DMS 273 treated with DMSO at 0.1 percent for 48 hours (cell line): ENCODE results near the gene AKT2.

Experiments
- DNase-seq: peaks from one replicate; lab custom pipeline; 2025; lab: John Stamatoyannopoulos, UW

Gene AKT2

DNA sequence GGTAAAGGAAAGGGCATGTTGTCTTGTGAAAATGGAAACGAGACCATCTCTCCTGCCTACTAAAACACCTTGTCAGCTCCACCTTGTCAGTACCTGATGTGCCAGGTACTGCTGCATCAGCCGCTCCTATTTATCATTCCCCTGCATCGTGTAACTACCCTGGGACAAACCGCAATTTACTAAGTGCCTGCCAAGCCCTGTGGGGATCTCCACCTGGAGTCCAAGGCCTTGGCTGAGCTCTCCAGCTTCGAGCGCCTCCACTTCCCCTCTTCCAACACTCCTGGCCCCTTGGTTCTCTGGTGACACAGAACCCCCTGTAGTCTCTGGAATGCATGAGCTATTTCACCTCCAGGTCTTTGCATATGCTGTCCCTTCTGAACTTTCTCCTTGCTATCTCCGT, 32.8 kb downstream of the AKT2 start:
- no peak for DNase-seq

DNA sequence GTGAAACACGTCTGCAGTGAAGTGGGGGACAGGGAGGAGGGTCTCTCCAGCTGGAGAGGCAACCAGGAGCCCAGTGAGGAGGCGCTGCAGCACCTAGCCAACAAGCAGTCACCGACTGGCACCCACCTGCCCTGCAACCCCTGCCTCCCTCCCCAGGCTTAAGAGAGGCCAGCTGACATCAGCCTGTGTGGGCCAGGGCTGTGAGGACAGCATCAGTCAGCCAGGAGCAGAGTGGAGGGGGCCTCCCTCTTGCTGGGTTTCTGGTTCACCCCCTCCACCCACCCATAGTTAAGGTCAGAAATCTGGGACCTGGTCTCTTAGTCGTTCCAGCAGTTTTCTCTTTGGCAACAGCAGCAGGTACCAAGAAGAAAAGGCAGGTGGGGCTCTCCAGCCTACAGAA, 33.2 kb downstream of the AKT2 start:
- no peak for DNase-seq

DNA sequence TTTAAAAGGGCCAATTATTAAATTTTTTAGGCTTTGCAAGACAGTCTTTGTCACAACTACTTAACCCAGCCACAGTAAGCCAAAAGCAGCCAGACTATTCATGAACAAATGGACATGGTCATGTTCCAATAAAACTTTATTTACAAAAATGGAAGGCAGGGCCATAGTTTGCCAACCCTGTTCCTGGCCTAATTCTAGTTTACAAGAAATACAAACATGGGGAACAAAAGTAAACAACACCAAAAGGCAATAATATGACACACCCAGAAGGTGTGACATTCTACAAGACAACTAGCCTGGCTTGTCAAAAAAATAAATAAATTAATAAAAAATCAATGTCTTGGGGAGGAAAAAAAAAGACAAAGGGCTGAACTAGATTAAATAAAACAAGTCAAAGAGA, 33.9 kb downstream of the AKT2 start:
- no peak for DNase-seq

- no peak for DNase-seq
Measured at GRCh38 chr19:40249781-40250180, 35.4 kb downstream of the AKT2 start.

DNA sequence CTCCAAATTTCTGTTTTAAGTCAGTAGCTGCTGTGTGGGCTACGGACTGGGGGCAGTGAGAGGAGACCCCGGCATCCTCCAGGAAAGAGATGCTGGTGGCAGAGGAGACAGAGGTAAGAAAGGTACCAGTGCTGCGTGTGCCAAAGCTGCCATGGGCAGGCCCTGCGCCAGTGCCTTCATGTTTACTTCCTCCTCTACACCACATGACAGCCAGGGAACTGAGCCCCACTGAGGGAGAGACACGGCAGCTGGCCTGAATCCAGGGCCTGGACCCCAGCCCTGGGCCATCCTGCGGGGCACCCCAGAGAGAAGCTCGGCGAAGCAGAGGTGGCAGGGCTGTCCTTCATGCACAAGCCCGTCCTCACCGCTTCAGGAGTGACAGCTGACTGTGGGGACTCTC, 35.9 kb downstream of the AKT2 start:
- no peak for DNase-seq

GRCh38 chr19:40247735-40248262, 37.3 kb downstream of the AKT2 start:
- no peak for DNase-seq

DNA sequence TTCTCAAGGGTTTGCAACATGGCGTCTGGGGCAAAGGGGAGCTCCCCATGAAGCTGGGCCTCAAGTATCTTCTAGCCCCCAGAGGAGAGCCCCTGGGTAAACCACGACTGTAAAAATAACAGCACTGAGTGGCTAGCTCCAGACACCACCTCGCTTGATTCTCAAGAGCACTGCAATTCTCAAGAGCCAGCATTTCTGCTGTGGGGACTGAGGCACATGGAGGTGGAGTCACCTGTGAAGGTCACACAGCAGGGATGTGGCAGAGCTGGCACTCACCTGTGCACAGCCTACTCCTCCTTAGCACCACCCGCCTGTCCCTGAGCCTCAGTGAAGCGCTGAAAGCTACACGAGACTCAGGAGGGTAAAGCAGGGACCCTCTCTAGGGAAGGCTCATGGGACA, 38.0 kb downstream of the AKT2 start:
- no peak for DNase-seq

DNA sequence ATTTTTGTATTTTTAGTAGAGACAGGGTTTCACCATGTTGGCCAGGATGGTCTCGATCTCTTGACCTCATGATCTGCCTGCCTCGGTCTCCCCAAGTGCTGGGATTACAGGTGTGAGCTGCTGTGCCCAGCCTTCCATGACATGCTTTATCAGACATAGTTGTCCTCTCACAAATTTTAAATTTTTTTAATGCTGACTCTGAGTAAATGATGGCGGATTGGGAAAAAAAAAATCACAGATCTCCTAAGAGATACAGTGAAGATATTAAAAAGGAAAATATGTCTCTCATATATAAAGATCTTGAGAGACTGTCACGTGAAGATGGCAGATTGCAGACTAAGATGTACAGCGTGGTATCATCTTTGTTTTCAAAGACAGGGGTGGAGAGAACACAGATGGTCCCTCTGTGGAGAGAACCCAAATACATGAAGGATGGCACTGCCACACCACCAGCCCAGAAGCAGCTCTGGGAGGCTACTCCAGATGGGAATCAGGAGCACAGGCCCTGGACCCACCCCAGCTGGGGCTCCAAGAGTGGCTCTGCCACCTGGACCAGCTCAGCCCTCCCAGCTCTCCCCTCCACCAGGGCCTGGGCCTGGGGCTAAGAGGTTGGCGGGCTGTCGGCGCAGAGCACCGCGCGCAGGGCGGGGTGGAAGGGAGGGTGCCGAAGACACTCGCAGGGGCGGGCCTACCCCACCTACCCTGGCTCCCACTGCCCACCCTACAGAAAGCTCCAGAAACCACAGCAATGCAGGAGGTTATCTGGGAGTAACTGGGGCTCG, 38.7 kb downstream of the AKT2 start:
- DNase-seq = no peak

GRCh38 chr19:40245506-40246128, 39.5 kb downstream of the AKT2 start:
- no peak for DNase-seq

- DNase-seq = no peak
Measured at GRCh38 chr19:40244579-40245317, 40.4 kb downstream of the AKT2 start.

GRCh38 chr19:40243181-40243580, 42.0 kb downstream of the AKT2 start:
- DNase-seq = no peak

- no peak for DNase-seq
Measured at GRCh38 chr19:40242480-40242879, 42.7 kb downstream of the AKT2 start.

GRCh38 chr19:40241809-40242384, 43.2 kb downstream of the AKT2 start:
- no peak for DNase-seq

DNA sequence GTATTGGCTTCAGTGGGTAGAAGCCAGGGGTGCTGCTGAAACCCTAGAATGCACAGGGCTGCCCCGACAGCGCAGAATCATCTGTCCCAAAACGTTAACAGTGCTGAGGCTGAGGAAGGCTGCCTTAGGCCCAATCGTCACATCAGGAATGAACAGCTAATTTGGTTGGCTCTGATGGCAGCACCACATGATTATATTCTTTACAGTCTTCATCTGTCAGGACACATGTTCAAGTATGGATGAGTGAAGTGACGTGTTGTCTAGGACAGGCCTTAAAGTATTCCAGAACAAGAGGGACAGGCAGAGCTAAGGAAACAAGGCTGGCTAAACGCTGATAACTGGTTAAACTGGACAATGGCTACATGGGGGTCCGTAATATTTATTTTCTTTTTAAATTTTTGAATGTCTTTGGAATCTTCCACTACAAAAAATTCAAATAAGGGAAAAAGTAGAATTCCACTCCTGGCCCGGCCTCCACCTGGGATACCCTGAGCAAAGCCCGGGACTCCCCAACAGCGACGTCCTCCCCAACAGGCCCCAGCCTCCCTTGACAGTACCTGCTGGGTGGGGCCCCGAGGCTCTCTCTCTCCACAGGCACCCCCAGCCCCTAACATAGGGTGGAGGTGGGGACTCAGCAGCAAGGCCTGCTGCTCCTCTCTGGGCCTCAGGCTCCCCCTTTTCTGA, 43.9 kb downstream of the AKT2 start:
- DNase-seq = no peak

DNA sequence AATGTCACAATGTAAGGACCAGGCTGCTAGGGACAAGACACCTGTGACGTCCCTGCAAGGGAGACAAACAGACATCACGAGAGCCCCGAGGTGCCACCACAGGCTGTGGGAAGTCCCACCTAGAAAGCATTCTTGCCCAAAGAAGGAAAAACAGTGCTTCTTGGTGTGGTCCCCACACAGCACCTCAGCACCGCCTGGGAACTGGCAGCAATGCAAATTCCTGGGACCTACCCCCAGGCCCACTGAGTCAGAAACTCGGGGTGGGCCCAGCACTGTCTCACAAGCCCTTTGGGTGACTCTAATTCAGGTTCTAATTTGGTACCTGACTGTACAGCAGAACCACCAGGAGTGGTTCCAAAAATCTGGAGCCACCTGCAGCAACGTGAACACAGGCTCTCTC, 44.8 kb downstream of the AKT2 start:
- DNase-seq = no peak

DNA sequence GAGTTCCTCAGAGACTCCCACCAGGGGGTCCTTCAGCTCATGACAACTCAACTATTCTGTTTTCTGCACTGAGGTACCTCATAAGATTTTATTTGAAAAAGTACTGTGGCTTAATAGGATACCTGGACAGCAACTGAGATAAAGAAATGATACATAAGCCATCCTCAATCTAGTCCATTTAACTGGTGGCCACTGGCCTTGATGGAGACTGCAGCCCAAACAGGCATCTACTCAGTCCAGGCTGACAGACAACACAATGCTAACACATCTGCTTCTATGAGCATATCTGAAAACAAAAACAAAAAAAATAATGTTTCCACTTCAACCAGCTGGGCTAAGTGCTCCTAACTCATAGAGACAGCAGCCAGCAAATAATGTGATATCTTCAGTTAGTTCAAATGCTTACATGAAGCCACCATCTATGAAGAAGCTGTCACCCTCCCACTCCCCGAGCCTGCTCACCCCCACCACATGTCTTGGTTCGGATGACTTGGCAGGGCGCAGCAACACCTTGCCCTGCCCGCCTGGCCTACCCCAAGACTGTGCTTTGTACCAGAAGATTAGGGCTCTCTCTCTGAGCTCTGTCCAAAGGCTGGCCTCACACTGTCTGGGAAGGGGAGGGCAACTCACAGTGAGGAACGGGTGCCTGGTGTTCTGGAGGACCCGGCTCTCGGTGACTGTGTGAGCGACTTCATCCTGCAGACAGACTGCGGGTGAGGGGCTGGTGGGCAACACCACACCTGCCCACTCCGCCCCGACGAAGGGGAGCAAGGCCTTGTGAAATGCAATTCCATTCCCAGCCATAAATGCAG, 45.5 kb downstream of the AKT2 start:
- DNase-seq = no peak

DNA sequence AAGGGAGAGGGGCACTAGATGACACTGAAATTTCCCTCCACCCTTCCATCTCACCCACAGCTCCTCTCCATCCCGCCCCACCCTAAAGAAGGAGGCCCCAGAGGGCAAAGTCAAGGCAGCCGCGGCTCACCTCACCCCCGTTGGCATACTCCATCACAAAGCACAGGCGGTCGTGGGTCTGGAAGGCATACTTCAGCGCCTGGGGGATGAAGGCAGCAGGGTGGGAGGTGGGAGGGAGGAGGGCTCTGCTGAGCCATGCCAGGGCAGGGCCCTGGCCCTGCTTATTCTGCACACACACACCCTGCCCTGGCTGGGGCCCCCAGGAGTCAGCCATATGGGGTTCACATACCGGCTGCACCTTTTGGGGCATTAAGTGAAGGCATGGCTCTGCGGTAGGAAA, 46.4 kb downstream of the AKT2 start:
- no peak for DNase-seq

DNA sequence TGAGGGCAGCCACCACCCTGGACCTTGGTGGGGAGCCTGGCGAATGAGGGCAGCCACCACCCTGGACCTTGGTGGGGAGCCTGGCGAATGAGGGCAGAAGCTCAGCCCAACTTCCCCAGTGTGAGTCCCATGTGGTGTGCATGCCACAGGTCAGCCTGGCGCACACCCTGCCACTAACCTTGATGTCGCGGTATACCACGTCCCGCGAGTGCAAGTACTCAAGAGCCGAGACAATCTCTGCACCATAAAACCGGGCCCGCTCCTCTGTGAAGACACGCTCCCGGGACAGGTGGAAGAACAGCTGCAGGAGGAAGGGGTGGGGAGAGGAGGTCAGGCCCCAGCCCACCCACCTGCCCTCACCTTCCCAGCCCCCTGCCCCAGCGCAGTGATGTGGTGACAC, 47.4 kb downstream of the AKT2 start:
- DNase-seq = no peak

DNA sequence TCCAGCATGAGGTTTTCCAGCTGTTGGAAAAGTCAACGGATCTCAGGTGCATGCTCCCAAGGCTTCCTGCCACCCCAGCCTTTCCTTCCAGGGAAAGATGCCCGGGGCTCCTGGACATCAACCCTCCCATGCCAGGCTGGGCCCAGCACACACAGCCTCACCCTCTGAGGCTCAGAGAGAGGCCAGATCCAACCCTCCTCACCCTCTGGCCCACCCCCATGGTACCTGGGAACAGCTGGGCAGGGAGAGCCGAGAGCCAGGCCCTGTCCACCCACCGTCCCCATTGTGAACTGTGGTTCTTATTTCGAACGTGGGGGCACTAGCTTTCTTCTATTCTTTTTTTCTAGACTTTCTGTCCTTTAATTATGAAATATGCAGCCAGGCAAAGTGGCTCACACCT, 48.8 kb downstream of the AKT2 start:
- no peak for DNase-seq

- DNase-seq = no peak
Measured at GRCh38 chr19:40236026-40236355, 49.2 kb downstream of the AKT2 start.
